Omental fat pad (tissue), 4 donors: ENCODE measurements around the gene LYG2. TPM values are rescaled to one million over a fixed set of nuclear protein-coding genes. Genes with fewer than 3 reads are reported as not detected.
"Not testable (repeated sequence)": the region's sequence is repeated elsewhere in the genome, so short reads cannot be mapped to it uniquely, and the experiment has no call there.

Experiments used
- ATAC-seq: fragments of 150-250 bp; one replicate; pipeline ENCODE4 v1.9.1; 2016; ENCODE audit warnings: mild to moderate bottlenecking, moderate library complexity; ENCODE audit not compliant: low FRiP score
- DNase-seq: peaks from one replicate; pipeline ENCODE4 v3.0.0-alpha.2; 2019; ENCODE audit warnings: low spot score
- CTCF ChIP-seq, 3 donors: fragments of 450-650 bp; IDR thresholded peaks; one replicate each; pipeline ENCODE4 v1.5.1; 2016 to 2017; ENCODE audit warnings: antibody characterized with exemption in 3 of 3, mild to moderate bottlenecking in 3 of 3, moderate library complexity in 2 of 3
- total RNA-seq, 4 donors: library from RNA; depleted of rRNA; stranded (reverse); fragments of >200 nt; gene quantifications; one replicate each; pipeline ENCODE4 v1.1.0, GENCODE V29; 2016

Gene LYG2, protein sequence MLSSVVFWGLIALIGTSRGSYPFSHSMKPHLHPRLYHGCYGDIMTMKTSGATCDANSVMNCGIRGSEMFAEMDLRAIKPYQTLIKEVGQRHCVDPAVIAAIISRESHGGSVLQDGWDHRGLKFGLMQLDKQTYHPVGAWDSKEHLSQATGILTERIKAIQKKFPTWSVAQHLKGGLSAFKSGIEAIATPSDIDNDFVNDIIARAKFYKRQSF
- not detected for total RNA-seq

GRCh38 chr2:99255491-99256318, at the start of gene LYG2:
Gene LYG2 (minus strand): TSS chr2:99255666. CDS start chr2:99254260, 1,406 bp downstream.
- no peak for TF ChIP-seq CTCF (IDR thresholded peaks at IDR 0.05)
- ATAC-seq, result no peak
- no peak for DNase-seq

DNA sequence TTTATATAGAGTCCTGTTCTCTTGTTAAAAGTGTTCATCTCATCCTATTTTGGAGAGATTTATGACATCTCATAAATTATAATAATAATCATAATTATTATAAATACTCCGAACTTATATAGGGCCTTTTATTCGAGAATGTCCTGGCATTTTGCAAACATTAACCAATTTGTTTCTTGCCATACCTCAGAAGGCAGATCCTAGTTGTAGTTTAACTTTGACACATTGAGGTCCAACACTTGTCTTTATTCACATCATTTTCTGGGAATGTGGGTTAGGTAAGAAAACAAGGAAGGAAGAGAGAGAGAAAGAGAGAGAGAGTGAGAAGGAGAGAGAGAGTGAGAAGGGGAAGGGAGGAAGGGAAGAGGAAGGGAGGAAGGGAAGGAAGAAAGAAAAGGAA, 45.6 kb upstream of the LYG2 start, which contains the start of gene LYG1:
Gene LYG1 (minus strand): TSS at position 101 of the 400 bp plus-strand sequence. CDS start 5,527 bp downstream, outside the sequence.
- DNase-seq, ATAC-seq: not testable (repeated sequence)

DNA sequence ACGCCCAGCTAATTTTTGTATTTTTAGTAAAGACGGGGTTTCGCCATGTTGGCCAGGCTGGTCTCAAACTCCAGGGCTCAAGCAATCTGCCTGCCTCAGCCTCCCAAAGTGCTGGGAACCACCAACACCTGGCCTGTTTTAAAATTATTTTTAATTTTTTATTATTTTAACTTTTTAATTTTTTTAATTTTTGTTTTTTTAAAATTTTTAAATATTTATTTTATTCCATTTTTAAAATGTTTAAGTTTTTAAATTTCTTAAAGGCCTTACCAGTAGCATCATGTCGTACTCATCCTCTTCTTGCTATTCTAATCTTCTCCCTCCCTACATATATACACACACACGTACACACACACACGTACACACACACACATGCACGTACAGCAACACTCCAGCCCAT, 44.1 kb upstream of the LYG2 start:
- ATAC-seq (no peak), DNase-seq (no peak)
- TF ChIP-seq CTCF (IDR thresholded peaks at IDR 0.05), result no peak

- DNase-seq (no peak), ATAC-seq (no peak)
- no peak for TF ChIP-seq CTCF (IDR thresholded peaks at IDR 0.05)
Observed at GRCh38 chr2:99297994-99298393, 42.5 kb upstream of the LYG2 start.

DNA sequence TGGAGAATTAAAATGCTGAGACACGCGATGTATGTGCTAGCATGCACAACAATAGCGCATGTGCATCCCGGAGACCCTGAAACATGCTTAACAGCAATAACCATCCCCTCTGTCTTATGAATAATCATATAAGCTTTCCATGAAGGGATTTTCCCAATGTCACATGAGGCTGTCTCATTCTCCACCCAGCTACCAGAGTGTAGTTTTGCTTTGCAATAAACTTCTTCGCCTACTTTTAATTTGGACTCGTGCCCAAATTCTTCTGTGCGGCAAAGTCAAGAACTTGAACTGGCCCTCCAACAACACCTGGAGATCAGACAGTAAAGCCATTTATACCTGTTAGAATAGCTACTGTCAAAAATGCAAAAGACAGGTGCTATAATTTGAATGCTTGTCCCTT, 30.1 kb upstream of the LYG2 start:
- DNase-seq, result no peak
- TF ChIP-seq CTCF (IDR thresholded peaks at IDR 0.05), result no peak
- no peak for ATAC-seq

- ATAC-seq (no peak), DNase-seq (no peak)
- TF ChIP-seq CTCF (IDR thresholded peaks at IDR 0.05), result no peak
Observed at GRCh38 chr2:99279969-99280695, 24.7 kb upstream of the LYG2 start.

- ATAC-seq, result no peak
- DNase-seq, result no peak
- TF ChIP-seq CTCF (IDR thresholded peaks at IDR 0.05), result no peak
Observed at GRCh38 chr2:99278793-99279291, 23.4 kb upstream of the LYG2 start.

- ATAC-seq, DNase-seq: not testable (repeated sequence)
Observed at GRCh38 chr2:99278195-99278765, 22.8 kb upstream of the LYG2 start.
